Sigmoid colon (tissue), 7 donors: Measurements from ENCODE around the gene ARL5B. TPM values are rescaled to one million over a fixed set of nuclear protein-coding genes. Genes with fewer than 3 reads are reported as not detected.
"Not testable (repeated sequence)": the region's sequence is repeated elsewhere in the genome, so short reads cannot be mapped to it uniquely, and the experiment has no call there.

ENCODE experiments used
- DNase-seq: peaks from one replicate; pipeline ENCODE4 v3.0.0-alpha.2; 2019
- H3K27ac ChIP-seq, 4 donors: fragments of 200-600 bp; sonication (generic); one replicate each; pipeline ENCODE4 v1.5.1; 2016 to 2019; ENCODE audit warnings: mild to moderate bottlenecking in 1 of 4
- H3K27me3 ChIP-seq, 3 donors: fragments of 200-600 bp; sonication (generic); one replicate each; pipeline ENCODE4 v1.5.1; 2019; ENCODE audit warnings: mild to moderate bottlenecking in 1 of 3
- H3K36me3 ChIP-seq, 4 donors: fragments of 200-600 bp; sonication (generic); one replicate each; pipeline ENCODE4 v1.5.1; 2016 to 2019
- H3K4me1 ChIP-seq, 4 donors: fragments of 200-600 bp; sonication (generic); one replicate each; pipeline ENCODE4 v1.5.1; 2017 to 2019
- H3K4me3 ChIP-seq, 4 donors: fragments of 200-600 bp; sonication (generic); one replicate each; pipeline ENCODE4 v1.5.1; 2017 to 2019; ENCODE audit warnings: mild to moderate bottlenecking in 2 of 4, moderate library complexity in 1 of 4
- H3K9me3 ChIP-seq, 4 donors: fragments of 200-600 bp in 3 of 4; sonication (generic) in 3 of 4; one replicate each; pipeline versions ENCODE4 v1.5.1 to v1.6.1; 2013 to 2019
- CTCF ChIP-seq, 4 experiments: fragments of 450-650 bp in 3 of 4; fragments of 200-600 bp in 1 of 4; IDR thresholded peaks; one replicate each; pipeline ENCODE4 v1.5.1; 2016 to 2019; ENCODE audit warnings: antibody characterized with exemption in 4 of 4, mild to moderate bottlenecking in 3 of 4, moderate library complexity in 2 of 4
- EP300 ChIP-seq, 4 donors: sonication (generic); formaldehyde crosslinking; IDR thresholded peaks; one replicate each; pipeline ENCODE4 v1.6.1; 2017; ENCODE audit warnings: antibody characterized with exemption in 4 of 4
- POLR2A ChIP-seq, 2 donors: fragments of 450-650 bp; IDR thresholded peaks; one replicate each; pipeline ENCODE4 v1.6.1; 2016; ENCODE audit warnings: antibody characterized with exemption in 2 of 2, mild to moderate bottlenecking in 2 of 2, moderate library complexity in 2 of 2
- POLR2AphosphoS5 ChIP-seq, 4 donors: sonication (generic); formaldehyde crosslinking; IDR thresholded peaks; one replicate each; pipeline ENCODE4 v1.6.1; 2017; ENCODE audit warnings: antibody characterized with exemption in 4 of 4
- whole genome bisulfite sequencing, 2 donors: extraction: QIAGEN DNeasy Blood & Tissue Kit; methylation state at CpG; one replicate each; pipeline ENCODE4 v1.1.7; 2013; 5-methylcytosine and 5-hydroxymethylcytosine counted together
- intact Hi-C: fragments of 100-400 bp; cut with DNase I; formaldehyde crosslinking; loops from one replicate; pipeline ENCODE4 v1.15.1; 2023
- polyA plus RNA-seq, 3 donors: library from polyadenylated mRNA; stranded (reverse); fragments of 200-250 nt; gene quantifications; one replicate each; pipeline ENCODE4 v1.2.3, GENCODE V29; 2013
- total RNA-seq, 4 donors: library from RNA; depleted of rRNA; stranded (reverse); fragments of >200 nt; gene quantifications; one replicate each; pipeline ENCODE4 v1.1.0, GENCODE V29; 2016
- donor health status: healthy with polysubstance abuse.
- donor health status: Bipolar disorder and iron deficiency.
- donor health status: healthy.

ARL5B gene
- total and polyA plus RNA-seq, 7 donors = 3.0 to 11.2 (median 9.0) TPM

GRCh38 chr10:18627452-18628018, 31.7 kb upstream of the ARL5B start:
- H3K9me3 ChIP-seq, H3K36me3 ChIP-seq, H3K27me3 ChIP-seq, intact Hi-C loops: not testable (repeated sequence)
- Histone ChIP-seq H3K27ac (peak overlapping the region; percentile 73 to 77 (median 75)), H3K4me3 (peak overlapping the region; percentile 44 to 62 (median 56)), H3K4me1 (peaks cover 0 to 10% (median 0%) of the 10 kb centered on the region in 4 donors)
- TF ChIP-seq POLR2AphosphoS5 (IDR thresholded peaks at IDR 0.05) = peak in 1 of 4 donors; percentile 24
- 3 to 4% methylated on average over 25 of the region's 25 CpGs for WGBS, 2 donors
- DNase-seq = peak; percentile 81

GRCh38 chr10:18632500-18632899, 26.7 kb upstream of the ARL5B start:
- H3K9me3 ChIP-seq, H3K27me3 ChIP-seq, H3K27ac ChIP-seq, H3K4me1 ChIP-seq, H3K4me3 ChIP-seq, intact Hi-C loops, DNase-seq, H3K36me3 ChIP-seq: not testable (repeated sequence)
- WGBS, 2 donors = 89 to 92% methylated on average over 2 of the region's 3 CpGs

DNA sequence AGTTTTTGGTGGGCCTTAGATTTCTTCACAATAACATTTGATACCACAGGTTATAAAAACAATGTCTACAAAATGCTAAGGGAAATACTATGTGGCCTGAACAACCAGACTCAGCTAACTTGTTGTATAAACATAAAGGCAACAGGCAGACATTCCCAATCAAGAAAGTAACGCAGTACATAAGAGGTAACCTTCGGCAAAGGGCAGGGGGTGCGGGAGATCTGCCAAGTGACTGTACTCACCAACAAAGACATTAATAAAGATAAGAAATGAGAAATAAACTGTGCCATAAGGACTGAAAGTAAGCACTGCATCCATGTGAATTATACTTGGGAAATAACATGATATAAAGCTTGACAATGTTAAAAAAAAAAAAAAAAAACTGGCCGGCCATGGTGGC, 23.2 kb upstream of the ARL5B start:
- H3K4me3 ChIP-seq = no peak overlapping the region
- 91 to 94% methylated on average over 4 of the region's 4 CpGs for WGBS, 2 donors
- no peaks in the 10 kb centered on the region for H3K27me3 ChIP-seq
- H3K36me3 ChIP-seq = no peaks in the 10 kb centered on the region
- TF ChIP-seq CTCF (IDR thresholded peaks at IDR 0.05) = no peak
- no peaks in the 10 kb centered on the region for H3K4me1 ChIP-seq
- DNase-seq = no peak
- intact Hi-C loops = no loop called here
- H3K27ac ChIP-seq = no peak overlapping the region
- H3K9me3 ChIP-seq = no peaks in the 10 kb centered on the region

DNA sequence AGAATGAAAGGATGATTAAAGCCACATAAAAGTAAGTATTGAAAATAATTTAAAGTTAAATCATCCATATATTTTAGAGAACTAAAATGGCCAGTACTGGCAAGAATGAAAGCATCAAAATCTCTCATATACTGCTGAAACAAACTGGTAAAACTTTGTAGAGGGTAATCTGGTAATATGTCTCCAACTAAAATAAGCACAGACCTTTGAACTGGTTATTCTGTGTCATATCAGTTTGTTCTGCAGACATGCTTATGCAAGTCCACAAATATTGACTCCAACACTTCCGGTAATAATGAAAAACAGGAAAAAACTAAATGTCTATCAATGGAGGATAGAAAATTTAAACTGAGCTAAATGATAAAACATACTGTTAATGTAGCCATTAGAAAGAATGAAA, 21.8 kb upstream of the ARL5B start:
- H3K4me3 ChIP-seq, H3K27me3 ChIP-seq, H3K9me3 ChIP-seq, H3K36me3 ChIP-seq, intact Hi-C loops, H3K4me1 ChIP-seq, H3K27ac ChIP-seq, DNase-seq: not testable (repeated sequence)
- WGBS, 2 donors = 17 to 75% methylated on average over 1 of the region's 1 CpG

DNA sequence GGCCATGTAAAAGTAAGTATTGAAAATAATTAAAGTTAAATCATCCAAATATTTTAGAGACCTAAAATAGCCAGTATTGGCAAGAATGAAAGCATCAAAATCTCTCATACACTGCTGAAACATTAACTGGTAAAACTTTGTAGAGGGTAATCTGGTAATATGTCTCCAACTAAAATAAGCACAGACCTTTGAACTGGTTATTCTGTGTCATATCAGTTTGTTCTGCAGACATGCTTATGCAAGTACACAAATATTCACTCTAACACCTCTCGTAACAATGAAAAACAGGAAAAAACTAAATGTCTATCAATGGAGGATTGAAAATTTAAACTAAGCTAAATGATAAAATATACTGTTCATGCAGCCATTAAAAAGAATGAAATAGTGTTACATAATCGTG, 19.5 kb upstream of the ARL5B start:
- H3K27me3 ChIP-seq, H3K27ac ChIP-seq, H3K4me1 ChIP-seq, intact Hi-C loops, DNase-seq, H3K36me3 ChIP-seq, H3K4me3 ChIP-seq, H3K9me3 ChIP-seq: not testable (repeated sequence)
- 70 to 89% methylated on average over 2 of the region's 2 CpGs for WGBS, 2 donors

DNA sequence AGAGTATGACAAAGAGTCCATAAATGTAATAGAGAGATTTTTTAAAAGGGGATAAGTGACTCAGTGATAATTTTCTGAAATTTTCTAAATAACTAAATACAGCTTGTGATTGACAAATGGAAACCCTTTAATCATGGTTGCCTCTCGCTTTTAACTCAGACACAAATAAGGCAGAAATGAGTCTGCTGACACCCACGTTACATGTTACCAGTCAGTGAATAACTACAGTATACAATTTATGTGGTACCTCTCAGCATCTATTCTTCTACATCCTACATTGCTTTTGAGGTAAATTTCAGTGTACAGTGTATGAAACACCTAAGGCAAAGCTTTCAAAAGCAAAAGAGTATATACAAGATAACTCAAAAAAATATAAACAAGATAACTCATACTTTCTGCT, 12.1 kb upstream of the ARL5B start:
- 88 to 94% methylated on average over 2 of the region's 2 CpGs for WGBS, 2 donors
- DNase-seq = no peak
- no peak overlapping the region for H3K4me3 ChIP-seq

More for the DNA sequence above, 12.1 kb upstream of the ARL5B start:
- intact Hi-C loops = no loop called here
- Histone ChIP-seq H3K27ac (no peak overlapping the region), H3K4me1 (peaks cover 0 to 20% (median 16%) of the 10 kb centered on the region in 4 donors), H3K9me3 (no peaks in the 10 kb centered on the region), H3K36me3 (peaks cover 0 to 17% (median 0%) of the 10 kb centered on the region in 4 donors), H3K27me3 (no peaks in the 10 kb centered on the region)
- no peak for TF ChIP-seq POLR2AphosphoS5 (IDR thresholded peaks at IDR 0.05)
- TF ChIP-seq POLR2A (IDR thresholded peaks at IDR 0.05) = no peak
- no peak for TF ChIP-seq EP300 (IDR thresholded peaks at IDR 0.05)
- no peak for TF ChIP-seq CTCF (IDR thresholded peaks at IDR 0.05)
